Renal cortex interstitium (tissue), 11 donors: ENCODE results near the gene CCDC192. TPM values are rescaled to one million over a fixed set of nuclear protein-coding genes. Genes with fewer than 3 reads are reported as not detected.

Experiments used
- DNase-seq, 11 donors: peaks; one replicate each; pipeline ENCODE4 v3.0.0-alpha.2; 2013; ENCODE audit warnings: low read depth in 9 of 11, low spot score in 4 of 11; ENCODE audit errors: extremely low read depth in 1 of 11
- polyA plus RNA-seq, 3 donors: library from polyadenylated mRNA; unstranded; fragments of 120-200 nt; gene quantifications; one replicate each; pipeline ENCODE4 v1.2.1, GENCODE V29; 2013; ENCODE audit not compliant: insufficient read length in 3 of 3

The CCDC192 gene
- polyA plus RNA-seq, 3 donors = 0.93 to 1.3 (median 1.1) TPM

DNA sequence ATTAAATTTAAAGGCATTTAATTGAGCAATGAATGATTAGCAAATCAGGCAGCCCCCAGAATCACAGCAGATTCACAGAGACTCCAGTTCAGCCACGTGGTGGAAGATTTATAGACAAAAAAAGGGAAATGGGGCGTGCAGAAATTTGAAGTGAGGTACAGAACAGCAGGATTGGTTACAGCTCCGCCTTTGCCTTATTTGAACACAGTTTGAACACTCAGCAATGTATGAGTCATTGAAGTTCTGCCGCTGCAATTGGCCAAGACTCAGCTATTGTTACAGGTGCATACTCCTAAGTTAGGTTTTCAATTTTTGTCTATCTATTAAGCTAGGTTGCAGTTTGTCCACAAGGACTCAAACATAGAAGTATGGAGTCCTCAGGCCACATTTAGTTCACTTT is 222.7 kb downstream of the CCDC192 start:
- no peak for DNase-seq

DNA sequence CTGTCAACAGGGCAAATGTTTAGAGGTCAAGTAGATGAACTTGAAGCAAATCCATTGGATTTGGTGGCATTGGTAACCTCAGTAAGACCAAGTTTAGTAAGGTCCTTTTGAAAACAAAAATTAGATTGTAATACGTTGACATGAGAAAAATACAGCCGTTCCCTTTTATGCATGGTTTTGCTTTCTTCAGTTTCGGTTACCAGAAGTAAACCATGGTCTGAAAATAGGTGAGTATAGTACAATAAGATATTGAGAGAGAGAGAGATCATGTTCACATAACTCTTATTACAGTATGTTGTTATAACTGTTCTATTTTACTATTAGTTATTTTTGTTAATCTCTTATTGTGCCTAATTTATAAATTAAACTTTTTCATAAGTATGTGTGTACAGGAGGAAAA is 223.8 kb downstream of the CCDC192 start:
- no peak for DNase-seq

DNA sequence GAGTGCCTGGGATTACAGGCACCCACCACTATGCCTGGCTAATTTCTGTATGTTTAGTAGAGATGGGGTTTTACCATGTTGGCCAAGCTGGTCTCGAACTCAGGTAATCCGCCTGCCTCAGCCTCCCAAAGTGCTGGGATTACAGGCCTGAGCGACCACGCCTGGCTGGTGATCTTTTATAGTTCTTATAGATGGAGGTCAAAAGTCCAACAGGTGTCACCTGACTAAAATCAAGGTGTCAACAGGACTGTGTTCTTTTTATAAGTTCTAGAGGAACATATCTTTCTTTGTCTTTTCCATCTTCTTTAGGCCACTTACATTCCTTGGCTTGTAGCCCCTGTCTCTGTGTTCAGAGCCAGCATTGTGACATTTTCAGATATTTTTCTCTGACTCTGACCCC is 224.9 kb downstream of the CCDC192 start:
- DNase-seq = no peak

DNA sequence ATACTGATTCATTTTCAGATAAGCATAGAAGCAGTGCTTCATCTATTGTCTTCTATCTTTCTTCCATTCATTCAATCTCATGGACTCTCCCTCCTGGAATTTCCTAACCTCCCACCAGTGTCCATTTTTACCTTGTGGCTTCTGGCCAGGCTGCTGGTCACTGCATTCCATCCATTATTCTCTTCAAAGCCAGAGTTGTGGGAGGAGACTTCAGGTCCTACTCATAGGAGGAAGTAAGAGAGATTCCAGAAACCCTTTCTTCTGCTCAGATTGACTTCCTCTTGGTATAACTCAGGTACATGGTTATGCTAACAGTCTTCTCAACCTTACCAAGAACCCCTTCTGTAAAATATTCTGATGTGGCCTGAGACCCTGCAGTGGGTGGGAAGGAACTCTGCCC is 227.1 kb downstream of the CCDC192 start:
- DNase-seq = no peak

DNA sequence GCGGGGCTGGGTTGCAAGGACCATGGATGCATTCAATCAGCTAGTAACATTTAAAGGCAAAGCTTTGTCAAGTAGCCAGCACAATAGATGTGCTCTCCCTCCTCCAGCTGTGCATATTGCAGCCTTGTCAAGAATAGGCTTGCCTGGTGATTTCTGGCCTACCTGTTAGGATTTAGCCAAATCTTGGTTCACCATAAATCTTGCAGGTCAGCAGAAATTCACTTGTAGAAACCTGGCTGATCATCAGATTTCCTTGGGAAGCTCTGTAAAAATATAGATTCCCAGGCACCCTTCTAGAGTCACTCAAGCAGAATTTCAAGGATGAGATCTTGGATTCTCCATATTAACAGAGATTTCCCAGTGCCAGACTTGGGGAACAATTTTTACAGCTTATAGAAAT is 228.2 kb downstream of the CCDC192 start:
- DNase-seq = no peak

DNA sequence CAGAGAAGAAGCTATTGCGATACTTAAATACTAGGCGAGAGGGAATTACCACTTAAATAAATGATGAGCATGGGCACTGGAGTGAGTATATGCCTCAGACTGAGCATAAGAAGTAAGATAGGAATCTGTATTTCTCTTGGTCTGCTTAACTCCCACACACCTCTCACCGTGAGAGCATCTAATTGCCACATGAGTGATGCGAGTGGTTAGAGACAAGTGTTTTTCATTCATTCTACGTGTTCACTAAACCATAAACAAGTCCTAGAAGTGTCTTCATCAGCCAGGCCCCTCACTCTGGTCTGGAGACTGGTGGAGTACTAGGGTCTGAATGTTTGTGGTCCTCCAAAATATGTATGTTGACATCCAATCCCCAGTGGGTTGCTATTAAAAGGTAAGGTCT is 230.2 kb downstream of the CCDC192 start:
- DNase-seq = no peak

DNA sequence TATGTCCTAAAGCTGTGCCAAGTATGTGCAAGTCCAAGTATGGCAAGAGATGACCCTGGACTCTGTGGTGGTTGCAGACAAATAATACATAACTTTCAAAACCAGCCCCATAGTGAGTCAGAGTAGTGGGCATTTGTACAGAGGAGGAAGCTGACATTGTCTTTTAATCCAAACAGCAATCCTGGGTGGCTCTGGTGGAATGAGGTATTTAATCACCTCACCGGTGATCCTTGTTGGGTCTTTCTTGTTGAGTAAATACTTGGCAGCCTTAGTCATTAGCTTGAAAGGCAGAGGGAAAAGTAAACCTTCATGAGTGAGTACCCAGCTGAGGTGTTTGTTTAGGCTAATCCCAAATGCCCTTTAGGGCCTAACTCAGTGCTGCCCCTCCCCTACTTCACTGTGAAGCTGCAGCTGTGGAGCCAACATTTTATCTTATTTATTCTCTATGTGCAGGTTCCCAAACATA is 231.6 kb downstream of the CCDC192 start:
- DNase-seq = no peak

DNA sequence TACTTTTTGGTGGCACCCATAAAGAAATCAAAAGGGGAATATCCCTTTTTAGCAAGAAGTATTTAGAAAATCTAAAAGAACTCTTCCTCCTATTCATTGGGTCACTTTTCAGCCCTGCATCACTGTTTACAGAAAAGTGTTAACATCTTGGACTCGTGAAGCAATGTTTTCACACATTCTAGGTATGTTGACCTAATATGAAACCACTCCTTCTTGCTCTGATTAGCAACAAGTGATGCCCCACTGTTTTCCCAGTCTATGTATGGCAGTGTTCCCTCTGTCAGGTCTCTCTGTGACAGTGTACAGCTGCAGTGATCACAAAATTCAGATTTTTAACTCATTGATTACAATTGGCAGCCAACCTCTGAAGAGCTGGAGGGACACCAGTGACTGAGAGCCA is 232.2 kb downstream of the CCDC192 start:
- DNase-seq = no peak

DNA sequence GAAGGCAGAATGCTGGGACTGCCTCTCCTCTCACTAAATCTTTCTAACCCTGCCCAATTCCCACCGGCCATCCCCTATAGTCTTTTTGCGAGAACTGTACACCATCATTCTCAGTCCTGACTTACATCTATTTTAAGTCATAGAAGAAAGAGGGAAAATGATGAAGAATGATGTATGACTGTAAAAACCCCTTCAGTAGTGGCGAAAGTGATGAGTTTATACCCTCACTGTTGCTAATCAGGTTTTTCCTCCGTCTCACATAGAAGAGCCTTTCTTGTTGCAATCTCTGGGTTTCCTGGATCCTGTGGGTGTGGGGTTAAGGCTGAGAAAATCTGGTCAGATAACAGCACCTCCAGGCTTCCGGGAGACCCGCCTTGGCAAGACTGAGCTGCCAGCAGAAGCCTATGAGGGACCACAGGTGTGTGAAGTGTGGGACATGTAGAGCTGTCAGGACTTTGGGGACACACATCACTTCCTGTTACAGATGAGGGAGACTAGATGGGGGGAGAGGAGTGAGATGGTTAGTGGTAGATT is 233.3 kb downstream of the CCDC192 start:
- no peak for DNase-seq

DNA sequence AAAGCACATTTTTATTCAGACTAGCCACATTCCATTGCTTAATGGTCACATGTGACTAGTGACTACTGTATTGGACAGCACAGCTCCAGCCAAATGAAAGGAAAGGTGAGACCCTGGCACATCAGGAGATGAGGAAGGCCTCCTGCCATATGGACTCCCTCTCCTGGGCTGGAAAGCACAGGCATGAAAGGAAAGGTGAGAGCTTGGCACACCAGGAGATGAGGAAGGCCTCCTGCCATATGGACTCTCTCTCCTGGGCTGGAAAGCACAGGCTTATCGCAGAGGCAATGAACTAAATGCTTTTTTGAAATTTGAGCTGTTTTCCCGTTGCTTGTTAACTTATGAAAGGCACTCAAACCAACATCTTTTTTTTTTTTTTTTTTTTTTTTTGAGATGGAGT is 235.6 kb downstream of the CCDC192 start:
- no peak for DNase-seq

DNA sequence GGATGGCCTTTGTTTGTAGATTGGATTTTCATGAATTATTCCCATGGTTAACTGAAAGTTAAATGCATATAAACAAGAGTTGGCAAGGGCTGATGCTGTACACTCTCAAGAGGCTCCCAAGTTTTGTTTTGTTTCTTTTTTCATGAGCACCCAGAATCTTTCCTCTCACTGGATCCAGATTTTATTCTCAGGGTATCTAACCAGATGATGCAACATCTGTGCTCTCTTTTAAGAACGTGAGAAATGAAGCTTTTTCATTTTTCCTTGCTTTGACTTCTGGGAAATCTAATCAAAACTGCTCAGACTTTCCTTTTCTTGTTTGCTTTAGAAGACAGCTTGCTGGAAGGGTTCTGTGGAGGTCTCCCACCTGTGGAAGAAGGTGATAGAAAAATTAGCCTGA is 237.7 kb downstream of the CCDC192 start:
- no peak for DNase-seq

DNA sequence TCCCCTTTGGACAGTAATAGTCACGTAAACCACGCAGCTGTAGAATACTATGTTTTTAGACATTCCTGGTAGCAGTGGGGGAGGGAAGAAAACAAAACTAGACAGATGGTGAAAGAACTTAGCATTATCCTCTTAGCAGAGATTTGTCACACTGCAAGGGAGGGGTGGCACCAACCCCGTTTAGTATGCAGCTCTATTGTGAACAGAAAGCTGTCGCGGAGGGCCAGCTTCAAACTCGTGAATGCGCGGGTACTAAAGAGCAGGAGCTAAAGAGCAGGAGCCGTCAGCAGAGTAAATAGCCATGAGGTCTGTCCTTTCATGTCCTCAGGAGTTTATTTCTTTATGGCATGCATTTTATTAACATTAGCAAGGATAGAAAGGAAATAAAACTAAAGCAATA is 238.5 kb downstream of the CCDC192 start:
- DNase-seq = peak in 3 of 11 donors; percentile 35 to 39 (median 36)

DNA sequence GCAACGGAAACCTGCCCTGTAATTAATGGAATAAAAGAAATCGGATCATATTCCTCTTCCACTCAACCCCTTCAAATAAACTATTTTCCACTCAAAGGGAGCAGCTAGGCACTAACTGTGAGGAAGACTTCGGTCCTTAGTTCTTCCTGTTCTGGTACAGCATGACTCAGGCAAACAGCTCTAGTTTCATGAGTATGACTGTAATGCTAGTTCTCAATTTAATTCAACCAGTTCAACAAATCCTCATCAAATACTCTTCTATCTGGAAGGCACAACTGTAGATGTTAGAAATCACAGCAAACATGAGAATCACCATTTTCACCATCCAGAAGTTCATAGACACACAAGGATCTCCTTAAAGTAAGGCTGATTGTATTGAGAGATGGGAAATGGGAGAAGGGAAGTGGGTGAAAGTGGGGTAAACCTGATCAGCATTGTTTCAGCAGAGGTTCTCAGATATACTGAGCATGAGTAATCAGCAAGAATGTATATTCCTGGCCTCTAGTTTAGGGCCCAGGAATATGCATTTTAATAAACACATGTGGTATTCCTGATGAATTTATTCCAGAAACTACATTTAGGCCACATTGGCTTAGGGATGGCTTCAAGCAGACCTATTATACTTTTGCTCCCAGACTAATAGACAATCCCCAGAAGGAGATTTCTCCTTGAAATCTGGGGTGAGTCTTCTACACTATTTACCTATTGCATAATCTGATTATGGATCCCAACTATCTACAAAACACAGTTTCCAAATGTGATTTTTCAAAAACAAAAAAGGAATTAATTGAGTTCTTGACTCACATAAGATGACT is 239.3 kb downstream of the CCDC192 start:
- DNase-seq = no peak

DNA sequence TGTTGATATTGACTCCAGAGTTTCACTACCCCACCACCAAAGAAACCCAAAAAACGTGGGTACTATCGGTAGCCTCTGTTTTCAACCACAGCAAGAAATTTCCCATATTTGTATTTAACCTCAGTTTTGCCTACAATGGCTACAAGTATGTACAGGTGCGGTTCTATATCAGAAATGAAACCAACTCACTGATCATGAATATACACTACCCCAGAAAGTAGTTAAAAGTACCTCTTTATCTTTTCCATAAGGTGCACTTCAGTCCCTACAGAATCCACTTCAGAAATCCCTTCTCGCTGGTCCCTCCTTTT is 239.8 kb downstream of the CCDC192 start:
- no peak for DNase-seq

DNA sequence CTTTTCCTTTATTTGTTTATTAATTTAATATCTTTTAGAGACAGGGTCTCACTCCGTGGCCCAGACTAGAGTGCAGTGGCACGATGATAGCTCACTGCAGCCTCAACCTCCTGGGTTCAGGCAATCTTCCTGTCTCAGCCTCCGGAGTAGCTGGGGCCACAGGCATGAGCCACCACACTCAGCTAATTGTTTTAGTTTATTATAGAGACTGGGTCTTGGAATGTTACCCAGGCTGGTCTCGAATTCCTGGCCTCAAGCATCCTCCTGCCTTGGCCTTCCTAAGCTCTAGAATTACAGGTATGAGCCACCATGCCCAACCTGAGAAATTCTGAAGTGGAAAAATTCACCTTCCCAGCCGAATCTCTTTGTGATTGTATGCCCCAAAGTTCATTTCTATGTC is 240.9 kb downstream of the CCDC192 start:
- DNase-seq = no peak

DNA sequence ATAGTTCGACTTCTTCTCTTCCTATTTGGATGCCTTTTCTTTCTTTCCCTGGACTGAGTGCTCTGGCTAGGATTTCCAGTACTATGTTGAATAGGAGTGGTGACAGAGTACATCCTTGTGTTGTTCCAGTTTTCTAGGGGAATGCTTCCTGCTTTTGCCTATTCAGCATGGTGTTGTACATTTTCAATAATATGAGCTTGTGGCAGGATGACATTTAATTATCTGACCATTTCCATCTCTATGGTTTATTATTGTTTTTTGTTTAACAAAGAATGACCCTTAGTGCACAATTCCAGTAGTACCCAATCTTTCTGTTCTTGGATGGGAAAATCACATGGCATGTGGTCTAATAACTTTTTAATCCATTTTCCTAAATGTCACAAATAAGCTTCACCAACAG is 244.8 kb downstream of the CCDC192 start:
- DNase-seq = no peak

DNA sequence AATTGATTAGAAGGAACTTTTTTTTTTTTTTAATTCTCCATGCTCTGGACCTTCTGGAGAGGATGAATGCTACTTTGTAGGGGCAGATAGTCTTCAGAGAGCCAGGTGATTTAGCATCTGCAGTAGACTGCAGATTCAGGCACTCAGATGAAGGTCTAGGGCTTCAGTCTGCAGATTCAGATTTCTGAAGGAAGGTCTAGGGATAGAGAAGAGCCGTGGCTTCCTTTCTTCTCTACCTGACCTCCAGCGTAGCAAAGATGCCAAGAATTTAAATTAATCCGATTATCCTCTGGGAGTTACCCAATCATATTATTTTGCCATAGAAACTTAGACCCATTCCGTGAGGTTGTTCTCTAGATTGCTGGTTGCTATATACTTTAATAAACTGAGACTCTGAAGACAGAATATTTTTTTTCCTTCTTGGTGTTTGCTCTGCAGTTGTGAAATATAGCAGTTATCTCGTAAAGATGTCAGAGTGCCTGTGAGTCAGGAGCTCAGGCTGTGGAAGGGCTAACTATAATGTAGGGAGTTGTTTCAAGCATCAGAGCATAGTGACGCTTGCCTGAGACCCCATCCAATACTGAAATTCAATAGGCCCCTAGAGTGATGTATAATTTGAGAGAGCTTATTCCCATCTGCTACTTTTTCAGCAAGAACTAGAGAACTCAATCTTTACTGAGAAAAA is 247.7 kb downstream of the CCDC192 start:
- DNase-seq = peak in 2 of 11 donors; percentile 25

DNA sequence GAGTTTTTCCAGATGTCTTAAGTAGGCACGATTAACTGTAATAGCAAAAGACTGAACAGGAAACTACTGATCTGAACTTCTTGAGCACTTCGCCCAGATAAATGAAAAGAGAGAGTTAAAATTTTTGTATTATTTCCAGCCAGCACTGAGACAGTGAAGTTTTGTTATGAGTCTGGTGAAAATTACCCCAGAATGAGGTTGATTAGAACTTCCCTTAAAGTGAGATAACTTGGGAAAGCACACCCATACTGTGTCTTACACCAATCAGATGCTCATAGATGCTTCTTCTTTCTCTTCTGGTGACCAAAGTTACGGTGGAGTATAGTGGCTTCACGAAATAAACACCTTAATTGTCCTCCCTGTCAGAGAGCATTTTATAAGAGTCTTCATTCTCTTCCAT is 248.6 kb downstream of the CCDC192 start:
- no peak for DNase-seq

DNA sequence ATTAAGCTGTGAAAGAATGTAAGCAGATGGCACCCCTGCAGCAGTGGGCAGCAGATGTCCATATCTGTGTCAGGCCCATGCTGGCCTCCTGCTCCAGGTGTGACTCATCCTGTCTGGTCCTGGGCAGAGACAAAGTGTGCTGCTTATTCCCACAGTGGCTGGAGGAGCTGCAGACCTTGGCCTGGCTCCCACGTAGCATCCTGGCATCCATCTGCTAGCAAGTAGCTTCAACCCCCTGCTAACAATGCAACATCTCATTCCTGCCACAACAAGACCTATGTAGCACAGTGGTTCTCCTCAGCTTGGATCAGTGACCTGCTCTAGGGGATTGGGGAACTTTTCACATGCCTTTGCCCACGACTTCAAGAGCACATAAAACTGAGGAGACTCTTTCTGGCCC is 254.0 kb downstream of the CCDC192 start:
- no peak for DNase-seq

DNA sequence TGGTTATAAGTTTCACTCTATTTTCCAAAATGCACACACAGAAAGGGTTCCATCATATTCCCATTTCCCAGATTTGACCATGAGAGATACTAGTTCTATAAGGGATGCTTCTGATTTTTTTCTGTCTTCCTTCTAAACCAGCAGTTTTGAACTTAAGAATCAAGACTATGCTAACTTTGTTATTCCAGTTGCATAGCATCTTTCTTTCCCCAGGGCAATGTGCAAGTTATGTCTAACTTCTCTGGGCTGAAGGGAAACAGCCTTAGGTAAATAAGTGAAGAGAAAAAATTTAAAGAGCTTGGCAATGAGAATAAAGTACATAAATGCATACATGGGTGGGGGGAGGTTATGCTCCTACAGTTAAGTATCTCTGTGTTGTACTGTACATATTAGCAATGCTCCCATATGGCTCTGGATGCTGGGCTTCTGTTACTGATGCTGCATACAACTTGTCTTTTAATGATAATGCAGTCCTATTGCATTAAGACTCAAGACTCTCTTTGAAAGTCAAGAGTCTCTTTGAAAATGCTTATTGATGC is 254.6 kb downstream of the CCDC192 start:
- DNase-seq = no peak
